ENCODE results near the gene CFAP157. TPM values are rescaled to one million over a fixed set of nuclear protein-coding genes. Genes with fewer than 3 reads are reported as not detected.

The CFAP157 gene
- total RNA-seq, 1 donor from 2014 or later = 0.24 TPM

GRCh38 chr9:127751269-127752054, 44.7 kb downstream of the CFAP157 start:
- Mint-ChIP-seq H3K4me3 (ENCODE audit: unreplicated experiment) (no peak overlapping the region), H3K4me1 (ENCODE audit: unreplicated experiment) (no peaks in the 10 kb centered on the region)
- DNase-seq (ENCODE audit: extremely low spot score, unreplicated experiment) = no peak

GRCh38 chr9:127753148-127753547, 46.4 kb downstream of the CFAP157 start:
- Mint-ChIP-seq H3K9me3 (ENCODE audit: unreplicated experiment) (no peaks in the 10 kb centered on the region), H3K4me1 (ENCODE audit: unreplicated experiment) (peaks cover 1% of the 10 kb centered on the region), H3K27me3 (ENCODE audit: unreplicated experiment) (no peaks in the 10 kb centered on the region), H3K36me3 (ENCODE audit: unreplicated experiment) (peaks cover 16% of the 10 kb centered on the region), H3K4me3 (ENCODE audit: unreplicated experiment) (no peak overlapping the region), H3K27ac (ENCODE audit: unreplicated experiment) (no peak overlapping the region)
- no peak for DNase-seq (ENCODE audit: extremely low spot score, unreplicated experiment)
- no peak for TF ChIP-seq CTCF (IDR thresholded peaks at IDR 0.05)

More at GRCh38 chr9:127751269-127752054, 44.7 kb downstream of the CFAP157 start:
- H3K9me3 Mint-ChIP-seq (ENCODE audit: unreplicated experiment) = no peaks in the 10 kb centered on the region
- peaks cover 21% of the 10 kb centered on the region for H3K36me3 Mint-ChIP-seq (ENCODE audit: unreplicated experiment)
- no peaks in the 10 kb centered on the region for H3K27me3 Mint-ChIP-seq (ENCODE audit: unreplicated experiment)
- H3K27ac Mint-ChIP-seq (ENCODE audit: unreplicated experiment) = no peak overlapping the region
- TF ChIP-seq CTCF (IDR thresholded peaks at IDR 0.05) = no peak

GRCh38 chr9:127753622-127754021, 46.8 kb downstream of the CFAP157 start:
- Mint-ChIP-seq H3K27ac (ENCODE audit: unreplicated experiment) (no peak overlapping the region), H3K36me3 (ENCODE audit: unreplicated experiment) (peaks cover 18% of the 10 kb centered on the region), H3K9me3 (ENCODE audit: unreplicated experiment) (no peaks in the 10 kb centered on the region), H3K27me3 (ENCODE audit: unreplicated experiment) (no peaks in the 10 kb centered on the region), H3K4me1 (ENCODE audit: unreplicated experiment) (peaks cover 6% of the 10 kb centered on the region), H3K4me3 (ENCODE audit: unreplicated experiment) (no peak overlapping the region)
- TF ChIP-seq CTCF (IDR thresholded peaks at IDR 0.05) = no peak
- no peak for DNase-seq (ENCODE audit: extremely low spot score, unreplicated experiment)

GRCh38 chr9:127754099-127755060, 47.6 kb downstream of the CFAP157 start:
- H3K27me3 Mint-ChIP-seq (ENCODE audit: unreplicated experiment) = no peaks in the 10 kb centered on the region

More at GRCh38 chr9:127754099-127755060, 47.6 kb downstream of the CFAP157 start:
- no peak for TF ChIP-seq CTCF (IDR thresholded peaks at IDR 0.05)
- H3K27ac Mint-ChIP-seq (ENCODE audit: unreplicated experiment) = no peak overlapping the region
- no peaks in the 10 kb centered on the region for H3K9me3 Mint-ChIP-seq (ENCODE audit: unreplicated experiment)
- DNase-seq (ENCODE audit: extremely low spot score, unreplicated experiment) = no peak
- no peak overlapping the region for H3K4me3 Mint-ChIP-seq (ENCODE audit: unreplicated experiment)
- peaks cover 9% of the 10 kb centered on the region for H3K4me1 Mint-ChIP-seq (ENCODE audit: unreplicated experiment)
- H3K36me3 Mint-ChIP-seq (ENCODE audit: unreplicated experiment) = peaks cover 18% of the 10 kb centered on the region
